KMS-11 (cell line): Measurements from ENCODE around the gene UQCRQ.

Experiments
- H2AFZ ChIP-seq: fragments of 200-600 bp; sonication (generic); 2 replicates; pipeline ENCODE4 v1.6.1; 2016; ENCODE audit warnings: antibody characterized with exemption, mixed run types, low read depth
- H3K27ac ChIP-seq: fragments of 200-600 bp; sonication (generic); 2 replicates; pipeline ENCODE4 v1.6.1; 2016; ENCODE audit warnings: mild to moderate bottlenecking, mixed run types
- H3K27me3 ChIP-seq: fragments of 200-600 bp; sonication (generic); 2 replicates; pipeline ENCODE4 v1.6.1; 2017; ENCODE audit warnings: mild to moderate bottlenecking, low read depth, mixed run types, moderate library complexity; ENCODE audit not compliant: insufficient read depth
- H3K36me3 ChIP-seq: fragments of 200-600 bp; sonication (generic); 2 replicates; pipeline ENCODE4 v1.6.1; 2017; ENCODE audit warnings: mild to moderate bottlenecking, mixed run types; ENCODE audit not compliant: insufficient read depth
- H3K4me1 ChIP-seq: fragments of 200-600 bp; sonication (generic); 2 replicates; pipeline ENCODE4 v1.6.1; 2016; ENCODE audit warnings: mild to moderate bottlenecking, low read depth, mixed run types; ENCODE audit not compliant: poor library complexity, severe bottlenecking
- H3K4me2 ChIP-seq: fragments of 200-600 bp; sonication (generic); 2 replicates; pipeline ENCODE4 v1.7.0; 2016; ENCODE audit warnings: mild to moderate bottlenecking, mixed run types
- H3K4me3 ChIP-seq: fragments of 200-600 bp; sonication (generic); IDR thresholded peaks from 2 replicates; pipeline ENCODE4 v1.6.1; 2017; ENCODE audit warnings: low read depth, low read length, mixed read lengths; ENCODE audit not compliant: insufficient read depth
- H3K79me2 ChIP-seq: fragments of 200-600 bp; sonication (generic); 2 replicates; pipeline ENCODE4 v1.6.1; 2016; ENCODE audit warnings: low read depth, mixed run types; ENCODE audit not compliant: insufficient read depth
- H3K9ac ChIP-seq: fragments of 200-600 bp; sonication (generic); 2 replicates; pipeline ENCODE4 v1.6.1; 2016; ENCODE audit warnings: mild to moderate bottlenecking, mixed run types
- H4K20me1 ChIP-seq: fragments of 200-600 bp; sonication (generic); 2 replicates; pipeline ENCODE4 v1.6.1; 2016; ENCODE audit warnings: mild to moderate bottlenecking, mixed run types; ENCODE audit not compliant: insufficient read depth
- TF ChIP-seq, protein P1 (sequence below): fragments of 200-600 bp; sonication (generic); conservative IDR thresholded peaks from 2 replicates; pipeline ENCODE4 v1.6.1; 2017; ENCODE audit warnings: low read depth, mild to moderate bottlenecking, antibody characterized with exemption, low read length, moderate library complexity, mixed read lengths

The UQCRQ gene

GRCh38 chr5:132868754-132869153 lies 2.3 kb downstream of the UQCRQ start:
- Histone ChIP-seq H2AFZ (no peak overlapping the region), H3K9ac (no peak overlapping the region), H3K27ac (no peak overlapping the region), H4K20me1 (no peaks in the 10 kb centered on the region), H3K4me2 (no peak overlapping the region), H3K79me2 (peaks cover 20% of the 10 kb centered on the region), H3K36me3 (no peaks in the 10 kb centered on the region; the same call in 1 of the 2 replicates), H3K27me3 (no peaks in the 10 kb centered on the region), H3K4me3 (no peak overlapping the region), H3K4me1 (peaks cover 18% of the 10 kb centered on the region)
- TF ChIP-seq, protein P1, sequence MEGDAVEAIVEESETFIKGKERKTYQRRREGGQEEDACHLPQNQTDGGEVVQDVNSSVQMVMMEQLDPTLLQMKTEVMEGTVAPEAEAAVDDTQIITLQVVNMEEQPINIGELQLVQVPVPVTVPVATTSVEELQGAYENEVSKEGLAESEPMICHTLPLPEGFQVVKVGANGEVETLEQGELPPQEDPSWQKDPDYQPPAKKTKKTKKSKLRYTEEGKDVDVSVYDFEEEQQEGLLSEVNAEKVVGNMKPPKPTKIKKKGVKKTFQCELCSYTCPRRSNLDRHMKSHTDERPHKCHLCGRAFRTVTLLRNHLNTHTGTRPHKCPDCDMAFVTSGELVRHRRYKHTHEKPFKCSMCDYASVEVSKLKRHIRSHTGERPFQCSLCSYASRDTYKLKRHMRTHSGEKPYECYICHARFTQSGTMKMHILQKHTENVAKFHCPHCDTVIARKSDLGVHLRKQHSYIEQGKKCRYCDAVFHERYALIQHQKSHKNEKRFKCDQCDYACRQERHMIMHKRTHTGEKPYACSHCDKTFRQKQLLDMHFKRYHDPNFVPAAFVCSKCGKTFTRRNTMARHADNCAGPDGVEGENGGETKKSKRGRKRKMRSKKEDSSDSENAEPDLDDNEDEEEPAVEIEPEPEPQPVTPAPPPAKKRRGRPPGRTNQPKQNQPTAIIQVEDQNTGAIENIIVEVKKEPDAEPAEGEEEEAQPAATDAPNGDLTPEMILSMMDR = no peak

GRCh38 chr5:132870801-132871200 lies 4.4 kb downstream of the UQCRQ start:
- TF ChIP-seq, protein P1 = no peak
- no peak overlapping the region for H3K4me2 ChIP-seq
- peaks cover 10% of the 10 kb centered on the region for H3K4me1 ChIP-seq
- no peaks in the 10 kb centered on the region; the same call in 1 of the 2 replicates for H3K36me3 ChIP-seq
- H3K9ac ChIP-seq = no peak overlapping the region
- H4K20me1 ChIP-seq = no peaks in the 10 kb centered on the region
- H2AFZ ChIP-seq = no peak overlapping the region
- no peaks in the 10 kb centered on the region for H3K27me3 ChIP-seq
- H3K27ac ChIP-seq = no peak overlapping the region
- H3K79me2 ChIP-seq = peaks cover 20% of the 10 kb centered on the region
- H3K4me3 ChIP-seq = no peak overlapping the region

DNA sequence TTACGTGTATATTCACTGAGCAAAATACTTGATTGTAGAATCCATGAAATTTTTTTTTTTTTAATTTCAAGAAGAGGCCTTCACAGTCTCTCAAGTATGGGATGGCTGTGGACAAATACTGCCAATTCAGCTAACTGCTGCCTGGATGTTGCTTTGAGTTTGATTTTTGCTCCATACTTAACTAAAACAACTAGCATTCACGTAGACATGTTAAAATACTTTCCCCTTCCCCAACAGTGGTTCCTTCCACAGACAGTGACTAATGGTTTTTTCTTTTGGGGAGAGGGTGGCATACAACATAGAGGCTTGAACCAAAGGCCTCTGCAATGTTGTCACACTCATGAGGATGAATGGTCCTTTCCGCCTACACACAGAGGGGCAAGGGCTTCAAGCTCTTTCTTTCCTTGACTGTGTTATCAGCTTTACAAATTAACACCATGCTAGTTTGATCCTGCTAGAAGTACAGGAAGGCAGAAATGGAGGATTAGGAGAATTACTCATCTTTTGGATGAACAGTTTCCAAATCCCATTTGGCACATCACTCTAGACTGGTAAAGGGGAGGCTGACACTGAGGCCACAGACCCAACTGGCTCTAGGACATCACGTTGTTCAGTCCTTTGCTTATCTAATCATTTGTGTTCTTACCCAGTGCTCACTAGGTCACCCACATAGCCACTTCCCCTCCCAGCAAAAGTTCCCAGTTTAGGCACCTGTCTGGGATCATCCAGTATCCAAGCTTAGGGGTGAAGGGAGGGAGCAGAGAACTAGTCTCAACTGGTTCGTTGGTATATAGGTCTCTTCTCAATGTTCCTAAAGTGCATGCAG lies 5.2 kb downstream of the UQCRQ start:
- no peak overlapping the region for H2AFZ ChIP-seq
- H3K4me2 ChIP-seq = no peak overlapping the region
- no peaks in the 10 kb centered on the region; the same call in 1 of the 2 replicates for H3K36me3 ChIP-seq
- H3K79me2 ChIP-seq = peaks cover 18% of the 10 kb centered on the region
- H3K27me3 ChIP-seq = no peaks in the 10 kb centered on the region
- H3K27ac ChIP-seq = no peak overlapping the region
- H3K4me3 ChIP-seq = no peak overlapping the region
- H4K20me1 ChIP-seq = no peaks in the 10 kb centered on the region
- peaks cover 7% of the 10 kb centered on the region for H3K4me1 ChIP-seq
- TF ChIP-seq, protein P1 = no peak
- no peak overlapping the region for H3K9ac ChIP-seq

- no peaks in the 10 kb centered on the region for H3K27me3 ChIP-seq
- H3K36me3 ChIP-seq = no peaks in the 10 kb centered on the region; the same call in 1 of the 2 replicates
- TF ChIP-seq, protein P1 = no peak
- no peak overlapping the region for H3K27ac ChIP-seq
- H3K4me3 ChIP-seq = no peak overlapping the region
- no peaks in the 10 kb centered on the region for H4K20me1 ChIP-seq
- 0 out of 2 replicates have a peak, but pooled peaks cover 7% of the 10 kb centered on the region for H3K79me2 ChIP-seq
- no peak overlapping the region for H3K4me2 ChIP-seq
- H3K9ac ChIP-seq = no peak overlapping the region
- no peak overlapping the region for H2AFZ ChIP-seq
- peaks cover under 1% of the 10 kb centered on the region for H3K4me1 ChIP-seq
Measured at GRCh38 chr5:132872788-132873118, 6.3 kb downstream of the UQCRQ start.
